ENCODE measurements around the gene SCNM1.
"Not testable (repeated sequence)": the region's sequence is repeated elsewhere in the genome, so short reads cannot be mapped to it uniquely, and the experiment has no call there.

The SCNM1 gene

GRCh38 chr1:151194894-151195594, 29.1 kb downstream of the SCNM1 start:
- not testable (repeated sequence) for FAIRE-seq

GRCh38 chr1:151196292-151196800, 30.4 kb downstream of the SCNM1 start:
- peak; percentile 90 for FAIRE-seq

GRCh38 chr1:151197863-151198253, 31.9 kb downstream of the SCNM1 start:
- no peak for FAIRE-seq

- peak; percentile 88 for FAIRE-seq
Measured at GRCh38 chr1:151198254-151199127, 32.5 kb downstream of the SCNM1 start, which contains the start of gene PIP5K1A. PIP5K1A (plus strand) TSS chr1:151198552; CDS start chr1:151198997, 445 bp downstream.

- no peak for FAIRE-seq
Measured at GRCh38 chr1:151199873-151200581, 34.1 kb downstream of the SCNM1 start.

GRCh38 chr1:151205381-151205965, 39.5 kb downstream of the SCNM1 start:
- FAIRE-seq: not testable (repeated sequence)

- no peak for FAIRE-seq
Measured at GRCh38 chr1:151210830-151211229, 44.9 kb downstream of the SCNM1 start.

- no peak for FAIRE-seq
Measured at GRCh38 chr1:151211972-151212705, 46.2 kb downstream of the SCNM1 start.

GRCh38 chr1:151213560-151213959, 47.6 kb downstream of the SCNM1 start:
- no peak for FAIRE-seq

Measured in G401.6 (cell line).